Measurements from ENCODE around the gene MAGOH.
"Not testable (repeated sequence)": the region's sequence is repeated elsewhere in the genome, so short reads cannot be mapped to it uniquely, and the experiment has no call there.

The MAGOH gene

DNA sequence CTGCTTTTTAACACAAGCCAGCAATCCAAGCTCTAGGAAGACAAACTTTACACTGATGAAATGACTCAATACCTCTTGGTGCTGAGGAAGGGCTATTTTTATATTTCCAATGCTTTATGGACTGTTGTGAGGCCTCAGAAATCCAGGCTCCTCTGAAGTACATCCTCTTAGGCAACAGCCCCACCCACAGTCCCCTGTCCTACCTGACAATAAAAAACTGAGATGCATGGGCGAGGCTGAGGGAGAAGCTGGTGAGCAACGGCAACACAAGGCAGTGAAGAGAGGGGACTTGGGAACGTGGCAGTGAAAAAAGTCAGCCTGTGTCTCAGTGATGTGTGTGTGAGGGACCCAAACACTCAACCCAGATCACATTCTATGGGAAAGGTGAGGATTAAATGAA, 51.8 kb downstream of the MAGOH start:
- no peak for DNase-seq (ENCODE audit: low read depth)

GRCh38 chr1:53185955-53186297, 52.4 kb downstream of the MAGOH start:
- not testable (repeated sequence) for DNase-seq (ENCODE audit: low read depth)

DNA sequence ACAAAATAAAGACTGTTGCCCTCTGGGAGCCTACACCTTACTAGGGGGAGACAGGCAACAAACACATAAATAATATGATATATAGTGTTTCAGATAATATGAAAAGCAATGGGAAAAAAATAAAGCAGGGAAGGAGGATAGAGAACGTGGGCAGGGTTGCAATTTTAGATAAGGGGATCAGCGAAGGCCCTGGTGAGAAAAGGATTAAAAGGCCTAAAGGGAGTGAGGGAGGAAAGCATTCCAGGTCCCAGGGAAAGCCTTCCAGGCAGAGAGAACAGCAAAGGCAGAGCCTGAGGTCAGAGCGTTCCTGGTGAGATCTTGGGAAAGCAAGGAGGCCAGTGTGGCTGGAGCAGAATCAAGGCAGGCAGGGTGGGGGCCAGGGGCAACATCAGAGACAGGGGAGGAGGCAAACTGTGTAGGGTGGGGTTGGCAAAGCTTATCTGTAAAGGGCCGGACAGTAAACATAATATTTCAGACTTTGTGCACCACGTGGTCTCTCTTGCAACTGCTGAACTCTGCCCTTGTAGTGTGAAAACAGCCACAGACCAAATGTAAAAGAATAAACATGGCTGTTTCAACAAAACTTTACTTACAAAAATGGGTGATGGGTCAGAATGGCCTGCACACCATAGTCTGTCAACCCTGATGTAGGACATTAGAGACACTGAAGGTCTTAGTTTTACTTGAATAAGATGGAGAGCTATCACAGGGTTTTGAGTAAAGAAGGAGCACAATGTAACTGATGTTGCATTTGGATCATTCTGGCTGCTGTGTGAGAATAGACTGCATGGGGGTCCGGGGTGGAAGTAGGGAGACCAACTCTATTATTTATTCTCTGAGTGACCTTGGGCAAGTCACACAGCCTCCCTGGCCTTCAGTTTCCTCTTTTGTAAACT, 55.0 kb downstream of the MAGOH start:
- no peak for DNase-seq (ENCODE audit: low read depth)

DNA sequence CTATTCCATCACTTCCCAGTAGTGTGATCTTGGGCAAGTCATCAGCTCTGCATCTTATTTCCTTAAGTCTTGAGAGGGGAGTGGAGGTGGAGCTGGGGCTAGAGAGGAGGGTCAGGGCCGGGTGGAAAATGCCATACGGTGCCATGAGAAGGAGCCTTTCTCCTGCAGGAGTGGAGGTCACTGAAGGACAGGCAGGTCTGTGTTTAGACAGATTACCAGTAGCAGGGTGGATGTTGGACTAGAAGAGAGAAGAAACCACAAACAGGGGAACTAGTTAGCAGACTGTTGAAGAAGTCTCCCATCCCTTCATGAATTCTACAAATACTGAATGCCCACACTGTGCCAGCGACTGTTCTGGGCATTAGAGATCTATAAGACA, 55.6 kb downstream of the MAGOH start:
- DNase-seq (ENCODE audit: low read depth) = no peak

DNA sequence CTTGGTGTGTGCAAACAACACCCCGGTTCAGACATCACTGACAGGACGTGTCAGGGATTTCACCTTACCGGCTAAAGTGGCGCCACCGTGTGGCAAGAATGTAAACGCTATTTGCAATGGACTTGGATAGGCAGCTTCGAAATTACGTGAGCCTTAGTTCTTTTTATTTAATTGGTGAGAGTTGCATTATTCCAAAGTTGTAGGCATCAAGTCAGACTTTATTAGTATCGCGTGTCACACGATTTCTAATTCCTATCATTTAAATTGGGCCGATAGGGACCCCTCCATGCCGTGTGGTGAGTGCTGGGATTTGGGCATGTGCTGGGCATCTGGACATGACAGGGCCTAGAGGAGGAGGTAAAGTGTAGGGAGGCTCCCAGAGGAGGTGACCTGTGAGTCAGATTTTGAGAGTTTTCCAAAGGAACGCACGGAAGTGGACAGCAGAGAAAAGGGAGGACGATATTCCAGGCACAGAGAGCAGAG, 56.2 kb downstream of the MAGOH start:
- DNase-seq (ENCODE audit: low read depth) = peak; percentile 51

GRCh38 chr1:53180951-53181350, 57.4 kb downstream of the MAGOH start:
- no peak for DNase-seq (ENCODE audit: low read depth)

- no peak for DNase-seq (ENCODE audit: low read depth)
Measured at GRCh38 chr1:53180226-53180625, 58.1 kb downstream of the MAGOH start.

Data from HS-5 (cell line).